Frontal cortex (tissue), 4 donors: ENCODE measurements around the gene NR2E3. TPM values are rescaled to one million over a fixed set of nuclear protein-coding genes. Genes with fewer than 3 reads are reported as not detected.
"Not testable (repeated sequence)": the region's sequence is repeated elsewhere in the genome, so short reads cannot be mapped to it uniquely, and the experiment has no call there.

Experiments
- DNase-seq, 2 donors: peaks; one replicate each; pipeline ENCODE4 v3.0.0; 2012; ENCODE audit warnings: low spot score in 2 of 2
- FAIRE-seq: peaks from 2 replicates; lab custom pipeline; 2012; peaks lifted over from hg19 to GRCh38; lab: Jason Lieb, UNC
- small RNA-seq: library from RNA; depleted of rRNA; stranded (forward); fragments of <200 nt; gene quantifications from one replicate; pipeline ENCODE3, GENCODE V24; 2014
- total RNA-seq: library from RNA; depleted of rRNA; stranded (reverse); fragments of >200 nt; gene quantifications from one replicate; pipeline ENCODE4 v1.2.3, GENCODE V29; 2014
- donor health status: control.
- donor health status: control.
- donor health status: control.

Gene NR2E3
- total RNA-seq, 1 donor from 2014 or later, result not detected

DNA sequence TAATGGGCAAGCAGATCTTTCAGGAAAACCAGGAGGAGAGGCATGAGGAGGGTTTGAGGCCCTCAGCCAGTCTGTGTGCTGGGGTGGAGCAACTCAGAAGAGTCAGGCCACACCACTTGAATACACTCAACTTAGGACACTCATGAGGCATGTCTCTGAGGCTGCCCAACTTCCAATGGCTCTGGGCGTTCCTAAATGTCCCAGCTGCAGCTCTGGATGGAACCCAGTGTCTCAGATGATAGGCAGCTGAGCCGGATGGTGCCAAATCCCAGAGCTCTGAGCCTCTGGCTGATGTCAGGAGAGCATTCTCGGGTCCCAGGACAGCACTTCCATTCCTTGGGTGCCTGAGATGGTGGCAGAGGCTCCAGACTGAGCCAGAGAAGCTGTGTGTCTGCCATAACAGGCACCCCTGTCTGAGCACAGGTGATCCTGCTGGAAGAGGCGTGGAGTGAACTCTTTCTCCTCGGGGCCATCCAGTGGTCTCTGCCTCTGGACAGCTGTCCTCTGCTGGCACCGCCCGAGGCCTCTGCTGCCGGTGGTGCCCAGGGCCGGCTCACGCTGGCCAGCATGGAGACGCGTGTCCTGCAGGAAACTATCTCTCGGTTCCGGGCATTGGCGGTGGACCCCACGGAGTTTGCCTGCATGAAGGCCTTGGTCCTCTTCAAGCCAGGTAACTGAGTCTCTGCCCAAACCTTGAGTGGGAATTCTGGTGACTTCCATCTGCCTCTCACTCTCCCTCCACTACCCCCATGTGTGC, 2.8 kb downstream of the NR2E3 start:
- FAIRE-seq, result no peak

DNA sequence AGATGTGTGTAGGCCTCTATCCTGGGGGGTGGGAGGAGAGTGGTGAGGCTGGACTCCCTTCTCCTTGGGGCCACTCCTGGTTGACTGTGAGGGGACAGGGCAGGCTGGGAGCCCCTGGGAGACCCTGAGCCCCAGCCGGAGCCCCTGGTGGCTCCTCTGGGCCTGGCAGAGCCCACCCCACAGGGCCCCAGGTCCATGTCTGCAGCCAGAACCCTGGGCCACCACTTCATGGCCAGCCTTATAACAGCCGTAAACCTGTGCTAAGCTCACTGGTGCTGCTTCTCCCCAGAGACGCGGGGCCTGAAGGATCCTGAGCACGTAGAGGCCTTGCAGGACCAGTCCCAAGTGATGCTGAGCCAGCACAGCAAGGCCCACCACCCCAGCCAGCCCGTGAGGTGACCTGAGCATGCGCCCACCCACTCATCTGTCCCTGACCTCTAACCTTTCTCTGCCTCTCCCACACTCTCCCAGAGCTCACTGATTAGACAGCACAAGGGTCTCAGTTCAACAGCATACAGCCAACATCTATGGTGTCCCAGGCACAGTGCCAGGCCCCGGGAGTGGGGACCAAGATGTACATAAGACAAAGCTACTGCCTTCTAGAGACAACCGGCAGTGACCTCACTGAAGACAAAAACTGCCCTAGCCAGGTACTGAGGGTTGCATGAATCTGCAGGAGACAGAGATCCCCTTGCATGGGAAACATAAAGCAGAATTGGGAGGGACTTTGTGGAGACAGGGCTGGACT, 3.5 kb downstream of the NR2E3 start:
- no peak for DNase-seq
- no peak for FAIRE-seq

More for the DNA sequence above, 2.8 kb downstream of the NR2E3 start:
- no peak for DNase-seq

DNA sequence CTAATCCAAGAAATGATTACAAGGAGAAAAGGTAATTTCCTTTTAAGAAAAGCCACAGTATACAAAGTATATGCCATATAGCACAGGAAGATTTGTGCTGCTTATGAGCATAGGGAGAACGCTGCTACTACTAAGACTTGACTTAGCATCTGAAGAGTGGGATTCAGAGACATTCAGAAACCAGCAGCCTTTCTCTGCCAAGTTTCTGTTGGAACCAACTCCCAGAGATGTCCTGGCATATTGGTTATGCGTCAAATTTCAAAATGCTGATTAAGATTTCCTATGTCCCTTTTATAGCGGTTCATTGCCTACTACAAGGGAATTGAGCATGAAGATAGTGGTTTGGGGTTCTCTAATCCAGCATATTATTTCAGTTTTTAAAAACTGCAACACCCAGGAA, 4.9 kb downstream of the NR2E3 start:
- FAIRE-seq (no peak), DNase-seq (no peak)

DNA sequence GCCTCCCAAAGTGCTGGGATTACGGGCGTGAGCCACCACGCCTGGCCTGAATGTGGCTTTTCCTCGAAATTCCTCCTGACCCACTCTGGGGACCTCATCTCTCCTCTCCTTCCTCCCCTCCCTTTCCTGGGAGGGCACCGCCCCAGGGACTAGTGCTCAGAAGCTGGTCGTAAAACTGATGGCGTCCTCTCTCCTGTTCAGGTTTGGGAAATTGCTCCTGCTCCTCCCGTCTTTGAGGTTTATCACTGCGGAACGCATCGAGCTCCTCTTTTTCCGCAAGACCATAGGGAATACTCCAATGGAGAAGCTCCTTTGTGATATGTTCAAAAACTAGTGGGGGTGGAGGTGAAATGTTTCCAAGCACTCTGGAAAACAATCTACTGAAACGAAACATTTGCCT, 7.0 kb downstream of the NR2E3 start:
- no peak for DNase-seq
- FAIRE-seq, result no peak

DNA sequence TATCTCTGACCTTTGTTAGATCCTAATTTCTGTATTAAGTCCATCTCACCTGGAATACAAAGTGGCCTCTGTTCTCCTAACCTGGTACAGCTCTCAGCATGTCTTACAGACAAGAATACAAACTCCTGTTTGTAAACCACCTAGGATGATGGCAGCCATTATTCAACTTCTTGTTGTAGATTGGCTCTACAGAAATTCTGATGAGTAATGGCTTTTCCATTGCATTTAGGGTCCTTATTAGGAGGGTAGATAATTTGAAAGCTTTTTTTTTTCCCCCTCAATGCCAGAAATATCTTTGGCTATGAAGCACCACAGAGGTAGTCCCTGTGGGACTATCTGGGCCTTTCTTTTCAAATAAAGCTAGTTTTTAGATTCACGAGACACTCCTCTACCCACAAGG, 9.8 kb downstream of the NR2E3 start:
- no peak for FAIRE-seq
- no peak for DNase-seq

DNA sequence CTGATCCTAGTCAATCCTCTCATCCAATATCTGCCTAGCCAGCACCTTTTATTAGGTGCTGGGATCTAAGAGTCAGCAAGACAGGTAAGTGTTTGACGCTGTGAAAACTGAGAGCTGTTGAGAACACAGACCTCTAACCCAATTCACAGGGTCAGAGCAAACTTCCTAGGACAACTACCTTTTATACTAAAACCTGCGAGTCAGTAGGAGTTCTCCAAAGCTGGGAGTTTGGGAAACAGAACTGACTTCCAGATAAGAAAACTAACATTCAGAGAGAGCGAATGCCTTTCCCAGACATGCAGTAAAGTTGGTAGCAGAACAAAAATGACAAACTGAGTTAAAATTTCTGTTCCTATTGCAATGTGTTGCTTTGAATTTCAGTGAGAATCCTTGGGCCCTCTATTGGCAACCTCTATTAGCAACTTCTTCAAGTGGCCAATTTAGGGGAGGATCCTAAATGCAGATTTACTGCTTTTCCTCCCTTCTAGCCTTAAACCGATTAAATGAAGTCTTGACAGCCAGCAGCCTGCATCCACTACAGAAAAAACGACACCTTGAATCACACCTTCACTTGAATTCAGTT, 11.3 kb downstream of the NR2E3 start:
- FAIRE-seq (no peak), DNase-seq (no peak)

DNA sequence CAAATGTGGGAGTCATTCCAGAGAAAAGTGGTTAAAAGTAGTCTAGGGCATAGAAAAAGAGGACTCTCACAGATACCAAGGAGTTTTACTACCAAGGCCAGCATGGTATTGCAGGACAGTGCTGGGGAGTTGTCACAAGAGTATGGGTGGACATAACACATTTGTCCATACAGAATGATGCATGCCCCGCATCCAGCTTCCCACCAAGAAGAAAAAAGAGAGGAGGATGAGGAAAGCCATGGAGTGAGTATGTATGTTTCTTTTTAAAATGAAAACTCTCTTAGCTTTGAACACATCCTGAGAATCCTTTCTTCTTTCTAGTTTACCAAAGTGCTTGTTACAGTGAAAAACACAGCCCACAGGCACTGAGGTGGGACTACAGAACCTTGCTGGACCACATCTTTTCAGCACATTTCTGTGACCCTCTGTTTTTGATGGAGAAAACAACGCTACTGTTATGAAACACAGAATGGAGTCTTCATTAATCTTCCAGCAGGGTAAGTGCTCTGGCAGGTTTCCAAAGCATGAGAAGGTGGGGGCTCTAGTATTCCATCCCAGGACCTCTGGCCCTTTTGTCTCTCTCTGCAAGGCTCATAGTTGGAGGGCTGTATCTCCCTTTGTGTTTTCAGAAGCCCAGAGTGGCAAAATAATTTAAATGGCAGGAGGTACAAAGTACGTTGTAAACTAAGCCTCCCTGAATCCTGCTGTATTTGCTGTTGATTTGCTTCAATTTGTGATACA, 12.7 kb downstream of the NR2E3 start:
- FAIRE-seq, result no peak

DNA sequence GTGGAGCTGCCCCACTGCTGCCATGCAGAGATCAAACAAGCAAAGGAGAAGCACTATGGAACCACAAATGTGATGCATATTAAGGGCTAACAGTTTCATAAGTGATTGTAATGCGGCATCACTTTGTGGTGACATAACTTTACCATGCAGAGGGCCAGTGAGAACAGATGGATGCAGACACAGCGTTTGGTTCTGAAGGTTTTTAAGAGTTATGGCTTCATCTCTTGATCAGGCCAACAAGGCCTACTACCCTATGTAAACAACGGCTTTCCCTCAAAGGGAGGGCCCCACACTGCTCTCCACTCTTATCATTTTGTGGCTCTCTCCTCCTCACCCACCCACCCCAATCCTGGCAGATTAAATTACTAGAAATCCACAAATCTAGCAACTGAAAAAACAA, 13.4 kb downstream of the NR2E3 start:
- FAIRE-seq (no peak), DNase-seq (no peak)

More for the DNA sequence above, 12.7 kb downstream of the NR2E3 start:
- DNase-seq, result no peak

DNA sequence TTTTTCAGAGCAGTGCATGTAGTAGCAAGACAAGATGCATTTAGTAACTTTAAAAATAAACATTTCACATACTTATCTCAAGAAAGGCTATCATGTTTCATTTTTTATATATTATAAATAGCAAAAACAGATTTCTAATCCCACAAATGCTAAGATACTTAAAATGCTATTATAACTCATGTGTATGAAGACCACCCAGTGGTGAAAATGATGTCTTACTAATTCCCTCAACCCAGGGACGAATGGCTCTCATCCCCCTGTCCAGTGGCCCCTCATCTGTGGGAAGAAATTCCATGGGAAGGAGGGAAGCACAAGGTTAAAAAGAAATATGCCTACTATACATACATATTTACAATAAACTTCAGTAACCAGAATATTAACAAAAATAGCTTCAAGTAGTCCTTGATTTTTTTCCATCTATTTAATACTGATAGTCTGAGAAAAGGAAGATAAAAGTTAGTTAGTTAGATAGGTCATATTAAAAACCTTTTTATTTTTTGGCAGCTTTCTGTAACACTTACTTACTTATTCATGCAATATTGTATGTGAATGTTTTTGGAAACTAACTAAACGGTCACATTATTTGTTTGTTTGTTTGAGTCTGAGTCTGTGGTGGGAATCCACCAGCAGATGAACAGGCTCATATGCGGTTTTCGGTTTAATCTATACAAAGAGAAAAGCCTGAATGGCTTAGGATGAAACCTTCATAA, 14.8 kb downstream of the NR2E3 start:
- DNase-seq, result no peak
- FAIRE-seq, result no peak

DNA sequence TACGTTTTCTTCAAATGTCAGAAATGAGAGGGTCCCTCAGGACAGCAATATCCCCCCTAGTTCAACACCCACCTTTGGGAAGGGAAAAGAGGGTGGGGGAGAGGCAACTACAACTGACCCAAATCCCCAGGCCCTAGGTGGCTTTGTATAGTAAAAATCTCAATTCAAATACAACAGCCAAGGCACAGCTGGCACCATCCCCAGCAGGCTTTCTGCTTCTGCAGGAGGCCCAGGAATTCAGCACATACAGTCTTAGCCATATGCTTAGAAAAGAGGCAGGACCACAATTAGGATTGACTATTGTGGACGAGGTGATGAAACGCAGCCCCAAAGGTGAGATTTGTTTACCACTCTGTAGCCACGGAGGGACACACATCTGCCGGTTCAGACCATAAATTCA, 15.8 kb downstream of the NR2E3 start:
- FAIRE-seq, result no peak
- no peak for DNase-seq

DNA sequence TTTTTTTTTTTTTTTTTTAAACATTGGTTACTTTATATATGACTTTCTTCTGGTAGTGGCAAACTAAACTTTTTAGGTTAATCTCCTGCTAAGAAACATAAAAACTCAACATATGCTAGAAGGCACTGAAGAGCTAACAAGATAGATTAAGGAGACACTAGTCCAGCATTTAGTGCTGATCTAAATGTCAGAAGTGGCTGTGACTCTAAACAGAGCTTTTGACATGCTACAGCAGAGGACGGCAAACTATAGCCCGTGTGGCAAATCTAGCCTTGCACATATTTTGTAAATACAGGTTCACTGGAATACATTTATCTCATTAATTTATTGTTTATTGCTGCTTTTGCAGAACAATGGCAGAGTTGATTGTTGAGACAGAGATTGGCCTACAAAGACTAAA, 20.6 kb downstream of the NR2E3 start:
- FAIRE-seq, result no peak

DNA sequence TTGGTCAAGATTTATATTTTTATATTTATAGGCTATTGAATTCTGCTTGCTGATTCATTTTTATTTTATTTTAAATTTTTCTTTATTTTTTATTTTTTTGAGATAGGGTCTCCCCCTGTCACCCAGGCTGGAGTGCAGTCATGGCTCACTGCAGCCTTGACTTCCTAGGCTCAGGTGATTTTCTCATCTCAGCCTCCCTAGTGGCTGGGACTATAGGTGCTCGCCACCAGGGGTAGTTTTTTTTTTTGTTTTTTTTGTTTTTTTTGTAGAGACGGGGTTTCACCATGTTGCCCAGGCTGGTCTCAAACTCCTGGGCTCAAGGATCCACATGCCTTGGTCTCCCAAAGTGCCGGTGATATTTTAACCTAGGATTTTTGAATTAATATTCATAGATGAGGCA, 31.2 kb downstream of the NR2E3 start:
- DNase-seq (no peak), FAIRE-seq (no peak)

More for the DNA sequence above, 20.6 kb downstream of the NR2E3 start:
- DNase-seq, result no peak

DNA sequence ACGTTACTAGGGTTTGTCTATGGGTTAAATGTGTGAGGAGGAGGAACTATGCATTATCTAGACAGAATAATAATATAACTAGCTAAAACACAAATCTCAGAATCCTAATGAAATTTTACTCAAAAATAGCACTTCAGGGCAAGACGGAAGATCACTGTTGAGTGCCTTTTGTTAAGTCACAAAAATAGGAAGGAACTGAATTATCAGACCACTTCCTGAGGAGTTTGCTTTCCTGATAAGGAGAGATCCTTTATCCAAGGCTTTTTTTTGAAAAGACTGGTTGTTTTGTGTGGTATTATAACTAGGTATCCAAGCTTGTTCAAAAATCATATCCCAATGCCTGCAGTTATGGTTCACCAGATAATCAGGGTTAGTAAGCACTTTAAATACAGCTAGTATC, 34.6 kb downstream of the NR2E3 start:
- no peak for FAIRE-seq
- DNase-seq, result no peak

DNA sequence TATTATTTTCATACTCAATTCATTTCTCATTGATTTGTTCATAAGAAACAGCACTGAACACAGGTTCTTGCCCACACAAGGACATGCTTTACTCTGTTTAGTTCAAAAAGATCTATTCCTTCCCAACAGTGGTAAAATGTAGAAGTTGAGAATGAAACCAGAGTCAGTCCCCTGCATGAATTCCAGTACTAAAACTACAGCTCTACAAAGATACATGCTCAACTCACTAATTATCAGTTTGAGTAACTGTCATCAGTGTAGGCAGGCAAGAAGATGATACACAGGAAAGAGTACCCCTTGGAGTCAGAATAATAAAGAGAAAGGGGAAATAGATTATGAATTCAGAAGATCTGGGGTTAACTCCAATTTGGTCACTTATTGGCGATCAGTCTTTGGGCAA, 43.2 kb downstream of the NR2E3 start:
- FAIRE-seq (no peak), DNase-seq (no peak)

DNA sequence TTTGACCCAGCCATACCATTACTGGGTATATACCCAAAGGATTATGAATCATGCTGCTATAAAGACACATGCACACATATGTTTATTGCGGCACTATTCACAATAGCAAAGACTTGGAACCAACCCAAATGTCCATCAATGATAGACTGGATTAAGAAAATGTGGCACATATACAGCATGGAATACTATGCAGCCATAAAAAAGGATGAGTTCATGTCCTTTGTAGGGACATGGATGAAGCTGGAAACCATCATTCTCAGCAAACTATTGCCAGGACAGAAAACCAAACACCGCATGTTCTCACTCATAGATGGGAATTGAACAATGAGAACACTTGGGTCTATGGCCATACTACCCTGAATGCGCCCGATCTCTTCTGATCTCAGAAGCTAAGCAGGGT, 47.9 kb downstream of the NR2E3 start:
- DNase-seq, FAIRE-seq: not testable (repeated sequence)

Small RNA genes lying within 50 kb of the gene (small RNA-seq; reads per million reads assigned to genes)
- gene RNA5SP399, result not detected
